ENCODE measurements around the gene SPATA9. TPM values are rescaled to one million over a fixed set of nuclear protein-coding genes. Genes with fewer than 3 reads are reported as not detected.

Gene SPATA9
- total and polyA plus RNA-seq, 4 donors = 0.28 to 0.49 TPM; not detected in 2

DNA sequence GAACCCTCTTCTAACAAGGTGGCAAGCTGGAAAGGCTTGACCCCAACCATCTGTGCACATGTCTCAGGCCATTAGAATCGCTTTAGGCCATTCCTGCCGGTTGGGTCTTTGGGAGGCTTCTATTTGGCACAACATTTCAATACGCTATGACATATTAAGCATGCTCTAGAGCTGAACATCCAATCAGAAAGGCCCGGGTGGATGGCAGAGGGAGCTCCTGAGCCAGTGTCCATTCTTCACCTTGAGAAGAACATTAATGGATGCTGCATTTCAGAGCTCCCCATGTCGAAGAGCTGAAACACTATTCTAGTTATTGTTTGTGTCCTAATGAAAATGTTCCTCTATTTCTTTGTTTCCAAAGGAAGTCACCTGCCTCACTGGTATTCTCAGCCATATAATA lies 12.8 kb downstream of the SPATA9 start:
- Histone ChIP-seq H3K27ac (ENCODE audit: low read depth in 1 of 2, low read length in 2 of 2) (peak overlapping the region; percentile 1 to 57), H3K4me3 (ENCODE audit: low read depth in 1 of 3, low read length in 3 of 3) (no peak overlapping the region), H3K9me3 (ENCODE audit: control insufficient read depth in 4 of 4, low read length in 3 of 4) (no peaks in the 10 kb centered on the region), H3K27me3 (ENCODE audit: control insufficient read depth in 4 of 4, insufficient read depth in 4 of 4, low read length in 3 of 4) (no peaks in the 10 kb centered on the region), H3K9ac (ENCODE audit: low read depth in 1 of 2, low read length in 2 of 2) (no peak overlapping the region), H3K4me1 (ENCODE audit: control insufficient read depth in 4 of 4, insufficient read depth in 4 of 4, low read length in 3 of 4) (peaks cover 3 to 25% (median 17%) of the 10 kb centered on the region in 4 donors), H3K36me3 (ENCODE audit: control insufficient read depth in 4 of 4, insufficient read depth in 3 of 4, low read depth in 1 of 4, low read length in 3 of 4) (no peaks in the 10 kb centered on the region)
- DNase-seq (ENCODE audit: low spot score) = no peak
- WGBS = 91% methylated on average over 5 of the region's 5 CpGs
- TF ChIP-seq FOXA2 (IDR thresholded peaks at IDR 0.05) = no peak
- TF ChIP-seq ATF3 (IDR thresholded peaks at IDR 0.05) = no peak
- no peak for TF ChIP-seq SP1 (IDR thresholded peaks at IDR 0.05)
- no peak for TF ChIP-seq EGR1 (IDR thresholded peaks at IDR 0.05; ENCODE audit: low read depth in 2 of 2)
- no peak for TF ChIP-seq MAX (IDR thresholded peaks at IDR 0.05)
- TF ChIP-seq, protein P1, sequence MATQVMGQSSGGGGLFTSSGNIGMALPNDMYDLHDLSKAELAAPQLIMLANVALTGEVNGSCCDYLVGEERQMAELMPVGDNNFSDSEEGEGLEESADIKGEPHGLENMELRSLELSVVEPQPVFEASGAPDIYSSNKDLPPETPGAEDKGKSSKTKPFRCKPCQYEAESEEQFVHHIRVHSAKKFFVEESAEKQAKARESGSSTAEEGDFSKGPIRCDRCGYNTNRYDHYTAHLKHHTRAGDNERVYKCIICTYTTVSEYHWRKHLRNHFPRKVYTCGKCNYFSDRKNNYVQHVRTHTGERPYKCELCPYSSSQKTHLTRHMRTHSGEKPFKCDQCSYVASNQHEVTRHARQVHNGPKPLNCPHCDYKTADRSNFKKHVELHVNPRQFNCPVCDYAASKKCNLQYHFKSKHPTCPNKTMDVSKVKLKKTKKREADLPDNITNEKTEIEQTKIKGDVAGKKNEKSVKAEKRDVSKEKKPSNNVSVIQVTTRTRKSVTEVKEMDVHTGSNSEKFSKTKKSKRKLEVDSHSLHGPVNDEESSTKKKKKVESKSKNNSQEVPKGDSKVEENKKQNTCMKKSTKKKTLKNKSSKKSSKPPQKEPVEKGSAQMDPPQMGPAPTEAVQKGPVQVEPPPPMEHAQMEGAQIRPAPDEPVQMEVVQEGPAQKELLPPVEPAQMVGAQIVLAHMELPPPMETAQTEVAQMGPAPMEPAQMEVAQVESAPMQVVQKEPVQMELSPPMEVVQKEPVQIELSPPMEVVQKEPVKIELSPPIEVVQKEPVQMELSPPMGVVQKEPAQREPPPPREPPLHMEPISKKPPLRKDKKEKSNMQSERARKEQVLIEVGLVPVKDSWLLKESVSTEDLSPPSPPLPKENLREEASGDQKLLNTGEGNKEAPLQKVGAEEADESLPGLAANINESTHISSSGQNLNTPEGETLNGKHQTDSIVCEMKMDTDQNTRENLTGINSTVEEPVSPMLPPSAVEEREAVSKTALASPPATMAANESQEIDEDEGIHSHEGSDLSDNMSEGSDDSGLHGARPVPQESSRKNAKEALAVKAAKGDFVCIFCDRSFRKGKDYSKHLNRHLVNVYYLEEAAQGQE (IDR thresholded peaks at IDR 0.05) = no peak
- TF ChIP-seq ZBTB33 (IDR thresholded peaks at IDR 0.05) = no peak
- TF ChIP-seq NR2F2 (IDR thresholded peaks at IDR 0.05) = no peak
- TF ChIP-seq HNF4A (conservative IDR thresholded peaks at IDR 0.05) = no peak
- no peak for TF ChIP-seq YY1 (IDR thresholded peaks at IDR 0.05)
- no peak for TF ChIP-seq RAD21 (IDR thresholded peaks at IDR 0.05)
- no peak for TF ChIP-seq CTCF (IDR thresholded peaks at IDR 0.05; ENCODE audit: low read depth, low read length, missing input control)
- TF ChIP-seq GABPA (IDR thresholded peaks at IDR 0.05 in 1 of 2, conservative IDR thresholded peaks at IDR 0.05 in 1 of 2) = no peak
- no peak for TF ChIP-seq RXRA (IDR thresholded peaks at IDR 0.05)
- no peak for TF ChIP-seq HNF4G (IDR thresholded peaks at IDR 0.05)
- TF ChIP-seq TAF1 (conservative IDR thresholded peaks at IDR 0.05) = no peak
- TF ChIP-seq JUND (IDR thresholded peaks at IDR 0.05) = no peak
- no peak for TF ChIP-seq FOXA1 (IDR thresholded peaks at IDR 0.05)

Data from liver (tissue), 9 donors.